Activated B cell treated with CpG ODN at 0.5 μM for 24 hours (primary cell): ENCODE data around the gene RAB35. TPM values are rescaled to one million over a fixed set of nuclear protein-coding genes. Genes with fewer than 3 reads are reported as not detected.

Source experiments
- ATAC-seq: fragments of 200-7000 bp; cut with Tn5 transposase; one replicate; pipeline ENCODE4 v1.10.0; 2021; ENCODE audit warnings: low read depth, mild to moderate bottlenecking, moderate library complexity
- CTCF ChIA-PET: fragments of 350-600 bp; sonication (Branson Sonifier 250); formaldehyde crosslinking; loops from one replicate; lab custom pipeline; 2021; ENCODE audit warnings: antibody characterized with exemption; lab: Charles Lee
- POLR2A ChIA-PET: fragments of 350-600 bp; sonication (Branson Sonifier 250); formaldehyde crosslinking; loops from one replicate; lab custom pipeline; 2021; ENCODE audit warnings: antibody characterized with exemption; lab: Charles Lee
- DNase-seq: peaks from one replicate; pipeline ENCODE4 v3.0.0; 2022
- H3K27ac Mint-ChIP-seq: one replicate; pipeline ENCODE4 v1.8.0; 2020; ENCODE audit warnings: mixed read lengths
- H3K27me3 Mint-ChIP-seq: one replicate; pipeline ENCODE4 v1.8.0; 2021; ENCODE audit warnings: mixed read lengths
- H3K36me3 Mint-ChIP-seq: one replicate; pipeline ENCODE4 v1.8.0; 2021; ENCODE audit warnings: low read depth, mixed read lengths
- H3K4me1 Mint-ChIP-seq: one replicate; pipeline ENCODE4 v1.8.0; 2021; ENCODE audit warnings: mixed read lengths
- H3K4me3 Mint-ChIP-seq: one replicate; pipeline ENCODE4 v1.8.0; 2020; ENCODE audit warnings: mild to moderate bottlenecking, mixed read lengths
- H3K9me3 Mint-ChIP-seq: one replicate; pipeline ENCODE4 v1.8.0; 2020; ENCODE audit warnings: mixed read lengths
- intact Hi-C: fragments of 100-400 bp; cut with micrococcal nuclease; formaldehyde crosslinking; loops from one replicate; pipeline ENCODE4 v1.15.1; 2024
- total RNA-seq: library from RNA; stranded (reverse); gene quantifications from 2 replicates; pipeline ENCODE4 v1.2.3, GENCODE V29; 2022
- TF ChIP-seq, protein P1 (sequence below): fragments of 200-600 bp; IDR thresholded peaks from one replicate; pipeline ENCODE4 v1.8.0; 2022; ENCODE audit warnings: antibody characterized with exemption, mild to moderate bottlenecking

The RAB35 gene
- total RNA-seq, 1 donor from 2014 or later: 45.6 TPM

DNA sequence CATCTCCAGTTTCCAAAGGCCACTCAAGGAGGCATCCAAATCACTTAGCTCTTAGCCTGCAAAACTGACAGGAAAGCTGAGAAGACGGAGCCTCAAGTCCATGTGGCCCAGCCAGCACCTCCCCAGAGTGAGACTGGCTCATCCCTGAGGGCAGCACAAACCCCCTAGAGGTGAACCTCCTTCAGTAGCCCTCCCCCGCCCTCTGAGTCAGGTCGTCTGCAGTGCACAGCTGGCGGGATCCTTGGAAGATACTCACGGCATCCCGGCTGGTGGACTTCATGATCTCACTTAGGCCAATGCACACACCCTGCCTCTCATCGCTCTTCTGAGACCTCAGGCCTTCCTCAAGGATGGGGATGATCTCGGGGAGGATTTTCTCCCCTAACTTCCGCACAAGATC, 24.1 kb upstream of the RAB35 start:
- Mint-ChIP-seq H3K27ac (no peak overlapping the region), H3K36me3 (peaks cover 96% of the 10 kb centered on the region), H3K27me3 (no peaks in the 10 kb centered on the region), H3K9me3 (no peaks in the 10 kb centered on the region), H3K4me1 (no peaks in the 10 kb centered on the region), H3K4me3 (no peak overlapping the region)
- ChIA-PET CTCF (no interaction called here), POLR2A (no interaction called here)
- no peak for DNase-seq
- intact Hi-C loops: no loop called here
- TF ChIP-seq, protein P1, sequence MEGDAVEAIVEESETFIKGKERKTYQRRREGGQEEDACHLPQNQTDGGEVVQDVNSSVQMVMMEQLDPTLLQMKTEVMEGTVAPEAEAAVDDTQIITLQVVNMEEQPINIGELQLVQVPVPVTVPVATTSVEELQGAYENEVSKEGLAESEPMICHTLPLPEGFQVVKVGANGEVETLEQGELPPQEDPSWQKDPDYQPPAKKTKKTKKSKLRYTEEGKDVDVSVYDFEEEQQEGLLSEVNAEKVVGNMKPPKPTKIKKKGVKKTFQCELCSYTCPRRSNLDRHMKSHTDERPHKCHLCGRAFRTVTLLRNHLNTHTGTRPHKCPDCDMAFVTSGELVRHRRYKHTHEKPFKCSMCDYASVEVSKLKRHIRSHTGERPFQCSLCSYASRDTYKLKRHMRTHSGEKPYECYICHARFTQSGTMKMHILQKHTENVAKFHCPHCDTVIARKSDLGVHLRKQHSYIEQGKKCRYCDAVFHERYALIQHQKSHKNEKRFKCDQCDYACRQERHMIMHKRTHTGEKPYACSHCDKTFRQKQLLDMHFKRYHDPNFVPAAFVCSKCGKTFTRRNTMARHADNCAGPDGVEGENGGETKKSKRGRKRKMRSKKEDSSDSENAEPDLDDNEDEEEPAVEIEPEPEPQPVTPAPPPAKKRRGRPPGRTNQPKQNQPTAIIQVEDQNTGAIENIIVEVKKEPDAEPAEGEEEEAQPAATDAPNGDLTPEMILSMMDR: no peak
- no peak for ATAC-seq

DNA sequence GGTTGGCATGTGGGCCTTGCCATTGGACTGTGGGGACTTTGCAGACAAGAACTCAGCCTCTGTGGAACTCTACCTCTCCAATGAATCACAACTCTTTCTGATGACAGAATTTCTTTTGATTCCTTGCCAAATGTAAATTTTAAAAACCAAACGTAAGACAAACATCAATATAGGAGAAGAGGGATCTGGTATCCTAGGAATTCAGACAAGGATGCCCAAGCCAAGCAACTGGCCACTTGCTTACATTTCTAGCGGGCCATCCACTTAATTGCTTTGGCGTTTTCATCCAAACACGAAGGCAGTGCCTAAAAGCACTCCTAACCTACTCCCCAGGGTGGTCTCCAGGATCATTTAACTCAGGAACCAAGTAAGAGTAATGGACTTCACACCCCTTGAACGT, 23.4 kb upstream of the RAB35 start:
- CTCF ChIA-PET: no interaction called here
- POLR2A ChIA-PET: interaction anchor here (0.7 kb wide), 1 partner anchor 19 kb away, joined by 5 read pairs; no protein-coding TSS in a partner anchor
- intact Hi-C loops: no loop called here
- Mint-ChIP-seq H3K4me1 (no peaks in the 10 kb centered on the region), H3K4me3 (no peak overlapping the region), H3K9me3 (no peaks in the 10 kb centered on the region), H3K27me3 (no peaks in the 10 kb centered on the region), H3K27ac (no peak overlapping the region), H3K36me3 (peaks cover 94% of the 10 kb centered on the region)
- ATAC-seq (no peak), DNase-seq (no peak)
- TF ChIP-seq, protein P1: no peak

DNA sequence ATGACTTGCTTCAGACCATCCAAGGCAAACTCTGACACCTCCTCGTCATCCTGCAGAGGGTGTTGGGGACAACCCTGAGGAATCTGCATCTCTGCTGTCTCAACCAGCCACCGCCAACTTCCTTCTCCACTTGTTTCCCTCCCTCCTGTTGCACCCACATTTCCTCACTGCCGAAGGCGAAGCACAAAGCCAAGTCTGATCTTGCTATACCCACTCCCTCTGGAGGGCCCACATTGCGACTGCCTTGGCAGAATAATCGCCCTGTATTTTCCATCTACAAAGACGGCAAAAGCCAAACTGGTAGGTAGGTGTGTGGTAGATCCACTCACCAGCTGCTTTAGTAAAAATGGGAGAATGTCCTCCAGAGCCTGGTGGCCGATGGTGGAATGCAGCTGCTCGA, 21.8 kb upstream of the RAB35 start:
- H3K27ac Mint-ChIP-seq: no peak overlapping the region
- CTCF ChIA-PET: no interaction called here

DNA sequence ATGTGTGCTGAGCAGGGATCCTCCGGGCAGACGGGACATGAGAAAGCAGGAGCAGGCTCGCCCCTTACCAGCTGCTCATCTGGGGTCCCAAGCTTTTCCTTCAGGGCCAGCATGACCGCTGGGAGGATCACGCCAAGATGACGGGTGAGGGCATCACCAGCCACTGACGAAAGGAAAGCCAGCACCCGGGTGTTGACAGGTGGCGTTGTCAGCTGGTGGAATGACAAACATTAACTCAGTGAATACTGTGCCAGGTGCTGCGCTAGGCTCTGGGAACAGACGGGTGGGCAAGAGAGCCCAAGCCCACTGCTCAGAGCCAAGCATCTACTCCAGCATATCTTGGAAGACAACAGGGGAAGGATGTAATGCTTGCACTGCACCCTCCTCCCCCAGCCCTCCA, 21.3 kb upstream of the RAB35 start:
- H3K27me3 Mint-ChIP-seq: no peaks in the 10 kb centered on the region
- intact Hi-C loops: no loop called here

More for the DNA sequence above, 21.8 kb upstream of the RAB35 start:
- DNase-seq (no peak), ATAC-seq (no peak)
- POLR2A ChIA-PET: interaction anchor here (0.6 kb wide), 1 partner anchor 153 kb away, joined by 6 read pairs; the partner anchor contains the start of gene RNU4-2
- no peak overlapping the region for H3K4me3 Mint-ChIP-seq
- intact Hi-C loops: no loop called here
- peaks cover 8% of the 10 kb centered on the region for H3K4me1 Mint-ChIP-seq
- H3K36me3 Mint-ChIP-seq: peaks cover 94% of the 10 kb centered on the region
- TF ChIP-seq, protein P1: no peak
- H3K27me3 Mint-ChIP-seq: no peaks in the 10 kb centered on the region
- no peaks in the 10 kb centered on the region for H3K9me3 Mint-ChIP-seq

DNA sequence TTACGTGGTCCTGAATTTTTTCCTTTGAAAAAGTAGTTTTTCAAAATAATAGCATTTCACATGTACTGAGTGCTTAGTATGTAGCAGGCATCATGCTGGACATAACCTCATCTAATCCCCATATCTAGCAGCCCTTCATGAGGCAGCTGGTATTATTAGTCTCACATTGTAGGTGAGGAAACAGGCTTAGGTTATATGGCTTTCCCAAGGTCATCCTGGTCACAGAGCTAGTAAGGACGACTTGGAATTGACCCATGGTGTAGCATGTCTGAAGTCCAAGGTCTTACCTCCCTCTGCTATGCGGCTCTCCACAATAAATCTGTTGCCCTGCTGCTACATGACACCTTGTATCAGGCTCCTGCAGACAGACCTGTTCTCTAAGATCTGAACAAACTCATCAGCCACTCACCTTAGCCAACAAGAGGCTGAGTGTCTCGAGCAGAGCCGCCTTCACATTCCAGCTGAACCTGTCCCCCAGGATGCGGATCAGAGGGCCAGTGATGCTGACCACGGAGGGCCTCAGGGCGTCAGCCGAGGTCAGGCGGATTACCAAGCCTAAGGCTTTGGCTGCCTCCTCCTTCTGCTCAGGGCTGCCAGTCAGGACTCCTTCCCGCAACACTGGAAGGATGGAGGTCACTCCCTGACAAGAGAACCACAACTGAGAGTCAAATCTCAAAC, 19.7 kb upstream of the RAB35 start:
- no peak for DNase-seq
- ChIA-PET CTCF (no interaction called here), POLR2A (no interaction called here)
- H3K4me1 Mint-ChIP-seq: peaks cover 27% of the 10 kb centered on the region
- peaks cover 94% of the 10 kb centered on the region for H3K36me3 Mint-ChIP-seq
- TF ChIP-seq, protein P1: no peak
- no peak overlapping the region for H3K4me3 Mint-ChIP-seq
- no peak for ATAC-seq
- intact Hi-C loops: no loop called here
- H3K27me3 Mint-ChIP-seq: no peaks in the 10 kb centered on the region
- H3K27ac Mint-ChIP-seq: no peak overlapping the region
- no peaks in the 10 kb centered on the region for H3K9me3 Mint-ChIP-seq

More for the DNA sequence above, 21.3 kb upstream of the RAB35 start:
- H3K27ac Mint-ChIP-seq: no peak overlapping the region
- peaks cover 14% of the 10 kb centered on the region for H3K4me1 Mint-ChIP-seq
- ATAC-seq (no peak), DNase-seq (no peak)
- peaks cover 95% of the 10 kb centered on the region for H3K36me3 Mint-ChIP-seq
- CTCF ChIA-PET: no interaction called here
- POLR2A ChIA-PET: no interaction called here
- TF ChIP-seq, protein P1: no peak
- H3K9me3 Mint-ChIP-seq: no peaks in the 10 kb centered on the region
- no peak overlapping the region for H3K4me3 Mint-ChIP-seq
